Right renal pelvis (tissue), 4 donors: ENCODE results near the gene SLC30A4. TPM values are rescaled to one million over a fixed set of nuclear protein-coding genes. Genes with fewer than 3 reads are reported as not detected.

ENCODE experiments used
- DNase-seq, 4 donors: peaks; one replicate each; pipeline ENCODE4 v3.0.0-alpha.2; 2013; ENCODE audit warnings: low read depth in 4 of 4, low spot score in 3 of 4, missing footprints in 1 of 4
- polyA plus RNA-seq, 4 donors: library from polyadenylated mRNA; unstranded; fragments of 120-200 nt; gene quantifications; one replicate each; pipeline ENCODE4 v1.2.1, GENCODE V29; 2013; ENCODE audit not compliant: insufficient read length in 4 of 4

The SLC30A4 gene
- polyA plus RNA-seq, 4 donors = 7.0 to 9.0 (median 8.4) TPM

DNA sequence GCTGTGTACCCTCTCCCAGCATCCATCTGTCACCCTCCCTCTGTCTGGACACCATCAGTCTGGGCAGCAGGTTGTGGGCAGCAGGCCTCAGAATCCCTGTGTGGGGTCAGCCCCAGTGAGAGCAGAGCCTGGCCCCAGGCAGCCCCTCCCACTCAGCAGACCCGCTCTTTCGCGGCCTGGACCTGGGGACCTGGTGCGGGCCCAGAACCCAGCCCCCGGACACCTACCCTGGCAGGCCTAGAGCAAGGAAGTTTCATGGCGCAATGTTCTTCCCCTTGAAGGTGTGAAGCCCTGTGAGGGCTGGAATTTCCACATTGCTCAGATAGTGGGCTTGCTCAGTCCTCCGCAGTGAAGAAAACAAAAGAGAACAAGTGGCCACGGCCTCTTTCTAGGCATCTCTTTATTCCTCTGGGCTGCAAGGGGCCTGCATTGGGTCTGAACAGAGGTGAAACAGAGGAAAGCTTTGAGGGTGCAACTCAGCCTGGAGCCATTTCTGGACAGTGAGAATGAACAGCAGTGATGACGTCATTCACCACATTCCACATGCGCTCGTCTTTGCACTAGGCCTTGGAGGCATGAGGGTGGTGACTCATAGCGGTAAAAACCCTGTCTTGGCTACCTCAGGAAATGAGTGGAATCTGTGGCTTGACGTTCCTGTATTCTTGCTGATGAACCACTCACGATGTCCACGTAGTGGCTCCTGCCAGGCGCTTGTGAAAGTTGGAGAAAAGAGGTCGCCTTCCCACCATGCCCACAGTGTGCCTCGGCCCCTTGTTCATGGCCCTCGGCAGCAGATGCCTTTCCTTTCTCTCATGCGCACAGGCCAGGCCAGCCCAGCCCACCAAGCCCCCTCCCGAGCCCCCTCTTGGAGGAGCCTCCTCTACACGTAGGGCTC, 66.1 kb downstream of the SLC30A4 start:
- DNase-seq = no peak

DNA sequence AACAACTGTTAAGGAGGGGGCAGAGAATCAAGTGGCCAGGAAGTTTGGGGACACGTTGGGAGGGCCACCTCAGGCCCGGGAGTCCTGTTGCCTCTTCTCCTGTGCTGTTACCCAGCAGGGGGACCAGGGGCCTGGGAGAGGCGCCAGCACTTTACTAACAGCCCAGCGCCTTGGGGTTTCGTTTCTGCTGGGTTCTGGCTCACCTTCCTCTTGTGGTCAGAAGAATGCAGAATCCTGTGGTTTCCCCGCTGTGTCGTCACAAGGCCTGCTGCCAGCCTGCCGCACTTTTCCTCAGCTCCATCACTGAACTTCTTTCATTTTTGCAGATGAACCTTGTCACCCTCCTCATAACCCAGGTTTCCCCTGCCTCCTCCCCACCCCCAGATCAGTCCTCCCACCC, 67.7 kb downstream of the SLC30A4 start:
- DNase-seq = no peak

DNA sequence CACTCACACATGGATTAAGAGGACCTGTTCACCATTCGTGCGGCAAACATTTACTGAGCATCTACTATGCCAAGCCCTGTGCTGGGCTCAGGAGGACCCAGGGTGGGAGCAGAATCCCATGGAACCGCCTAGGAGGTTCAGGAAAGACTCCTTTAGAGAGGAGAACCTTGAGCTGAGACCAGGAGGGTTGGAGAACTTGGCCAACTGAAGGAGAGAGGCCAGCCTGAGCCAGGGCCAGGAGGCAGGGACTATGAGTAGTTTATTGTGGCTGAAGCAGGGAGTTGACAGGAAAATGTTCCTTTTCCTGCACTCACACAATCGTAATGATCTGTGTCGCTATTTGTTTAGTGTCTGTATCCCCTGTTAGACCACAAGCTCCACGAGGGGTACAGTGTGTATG, 71.3 kb downstream of the SLC30A4 start:
- no peak for DNase-seq

DNA sequence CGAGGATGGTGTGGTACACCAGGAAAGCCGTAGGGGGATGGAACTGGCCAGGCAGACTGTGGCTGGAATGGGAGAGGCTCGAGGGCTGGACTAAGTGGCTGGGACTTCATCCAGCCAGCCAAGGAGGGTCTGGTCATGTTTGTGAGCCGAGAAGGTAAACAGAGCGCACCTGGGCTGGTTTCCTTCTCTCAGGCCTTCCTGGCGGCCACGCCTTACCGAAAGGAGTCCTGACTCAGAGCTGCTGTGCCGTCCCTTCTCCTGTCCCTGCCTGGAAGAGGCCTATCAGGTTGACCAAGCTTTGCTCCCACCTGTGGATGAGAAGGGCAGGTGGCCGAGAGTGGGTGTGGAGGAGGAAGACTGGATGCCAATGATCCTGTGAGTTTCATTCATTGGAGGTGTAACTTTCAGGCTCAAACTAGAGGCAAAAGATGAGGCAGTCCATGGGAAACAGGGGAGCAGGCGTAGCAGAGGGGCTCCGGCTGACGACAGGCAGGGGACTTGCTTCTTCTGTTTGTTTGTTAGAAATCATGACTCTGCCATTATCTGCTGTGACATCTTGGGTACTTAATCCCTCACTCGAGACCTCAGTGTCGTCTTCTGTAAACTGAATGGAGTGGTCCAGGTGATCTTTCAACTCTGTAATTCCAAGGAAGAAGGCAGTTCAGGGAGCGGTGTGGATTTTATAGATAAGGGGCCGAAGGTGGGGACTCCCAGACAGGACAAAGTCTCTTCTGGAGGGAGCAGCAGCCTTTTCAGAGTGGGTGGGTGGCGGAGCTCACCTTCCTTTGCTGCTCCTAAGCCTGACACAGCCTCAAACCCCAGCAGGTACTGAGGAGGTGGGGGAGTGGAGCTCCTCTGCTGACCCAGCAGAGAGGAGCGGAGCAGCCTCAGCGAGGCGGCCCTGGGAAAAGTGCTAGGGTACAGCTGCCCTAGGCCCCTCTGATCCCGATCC, 72.4 kb downstream of the SLC30A4 start:
- DNase-seq = no peak

DNA sequence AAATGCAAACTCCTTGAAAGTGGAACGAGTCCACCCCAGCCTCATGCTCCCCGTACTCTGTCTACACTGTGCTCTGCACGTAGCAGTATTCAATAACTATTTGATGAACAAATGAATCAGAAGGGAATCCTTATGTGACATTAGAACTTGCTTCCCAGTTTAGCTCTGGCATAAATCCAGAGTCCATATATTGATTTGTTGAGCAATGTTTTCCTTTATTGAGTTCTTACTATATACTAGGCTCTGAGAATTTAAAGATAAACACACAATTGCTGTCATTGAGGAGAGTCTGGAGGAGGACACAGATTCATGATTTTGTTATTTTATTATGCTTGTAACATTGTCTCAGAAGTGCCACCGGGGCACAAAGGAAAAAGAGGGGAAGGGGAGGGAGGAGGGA, 73.2 kb downstream of the SLC30A4 start:
- DNase-seq = no peak

DNA sequence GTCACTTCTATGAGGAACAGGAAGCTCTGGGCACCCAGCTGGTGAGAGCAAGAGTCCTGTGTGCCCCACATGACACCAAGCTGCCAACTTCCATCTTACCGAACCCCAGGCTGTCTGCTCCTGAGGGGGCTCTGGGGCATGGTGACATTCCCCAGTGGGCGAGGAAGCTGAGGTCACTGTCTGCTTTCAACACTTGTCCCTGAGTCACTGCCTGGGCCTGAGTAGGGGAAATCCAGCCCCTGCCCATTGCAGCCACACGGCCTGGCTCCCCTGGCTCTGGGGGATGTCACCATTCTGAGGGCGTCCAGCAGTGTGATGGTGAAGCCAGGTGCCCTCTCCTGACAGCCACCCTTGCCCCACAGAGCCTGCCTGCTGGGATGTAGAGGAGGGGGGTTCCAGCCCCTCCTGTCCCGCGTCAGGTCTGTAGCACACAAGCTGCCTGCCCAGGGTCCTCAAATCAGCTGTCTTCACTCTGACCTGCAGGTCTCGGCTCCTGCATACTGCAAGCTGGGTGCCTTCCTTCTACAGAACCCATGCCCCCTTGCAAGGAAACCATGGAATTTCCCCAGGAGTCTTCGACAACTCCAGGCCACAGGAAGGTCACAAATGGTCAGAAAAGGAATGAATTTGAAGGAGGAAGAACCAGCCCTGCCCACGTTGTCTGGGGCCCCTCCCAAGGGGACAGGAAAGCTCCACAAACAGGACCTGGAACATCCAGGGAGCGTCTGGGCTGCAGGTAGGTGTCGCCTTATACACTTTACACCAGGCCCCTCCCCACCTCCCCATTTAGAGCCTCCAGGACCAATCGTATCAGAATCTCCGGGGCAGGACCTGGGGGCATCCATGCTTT, 74.3 kb downstream of the SLC30A4 start:
- no peak for DNase-seq

DNA sequence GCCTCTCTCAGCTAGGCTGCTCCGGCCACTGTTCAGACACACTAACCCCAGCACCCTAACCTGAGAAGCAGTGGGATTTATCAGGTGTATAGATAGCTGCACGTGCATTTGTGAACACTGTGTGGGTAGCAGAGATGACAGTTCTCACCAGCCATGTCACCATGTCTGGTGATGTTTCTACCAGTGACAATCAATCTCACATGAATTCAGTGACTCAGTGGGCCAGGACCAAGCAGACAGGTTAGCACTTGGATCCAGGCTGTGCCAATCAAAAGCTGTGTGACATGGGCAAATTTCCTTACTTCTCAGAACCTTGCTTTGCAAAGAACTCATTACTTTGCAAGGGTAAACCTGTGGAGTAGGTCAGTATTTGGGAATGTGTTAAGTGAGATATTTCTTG, 78.9 kb downstream of the SLC30A4 start:
- DNase-seq = no peak

DNA sequence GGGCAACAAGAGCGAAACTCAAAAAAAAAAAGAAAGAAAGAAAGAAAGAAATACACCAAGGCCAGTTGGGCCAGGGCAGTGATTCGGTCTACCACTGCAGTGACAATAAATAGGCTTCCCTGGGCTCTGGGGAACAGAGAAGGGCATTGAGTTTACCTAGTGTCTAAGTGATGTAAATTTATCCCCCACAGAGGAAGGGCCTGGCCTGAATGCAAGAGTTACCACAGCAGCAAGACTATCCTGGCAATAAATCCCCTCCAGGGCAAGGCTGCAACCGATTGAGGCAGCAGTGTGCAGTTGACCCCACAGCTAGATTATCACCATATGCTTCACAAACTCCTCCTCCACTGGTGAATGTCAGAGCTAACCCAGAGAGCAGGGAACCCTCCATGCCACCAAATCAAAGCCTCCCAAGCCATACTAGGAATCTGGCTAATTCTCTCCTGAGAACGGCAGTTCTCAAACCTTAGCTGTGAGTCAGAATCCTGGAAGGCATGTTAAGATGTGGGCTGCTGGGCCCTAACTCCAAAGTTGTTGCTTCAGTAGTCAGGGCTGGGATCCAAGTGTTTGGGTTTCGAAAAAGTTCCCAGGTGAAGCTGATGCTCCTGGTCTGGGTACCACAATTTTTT, 79.9 kb downstream of the SLC30A4 start:
- no peak for DNase-seq

DNA sequence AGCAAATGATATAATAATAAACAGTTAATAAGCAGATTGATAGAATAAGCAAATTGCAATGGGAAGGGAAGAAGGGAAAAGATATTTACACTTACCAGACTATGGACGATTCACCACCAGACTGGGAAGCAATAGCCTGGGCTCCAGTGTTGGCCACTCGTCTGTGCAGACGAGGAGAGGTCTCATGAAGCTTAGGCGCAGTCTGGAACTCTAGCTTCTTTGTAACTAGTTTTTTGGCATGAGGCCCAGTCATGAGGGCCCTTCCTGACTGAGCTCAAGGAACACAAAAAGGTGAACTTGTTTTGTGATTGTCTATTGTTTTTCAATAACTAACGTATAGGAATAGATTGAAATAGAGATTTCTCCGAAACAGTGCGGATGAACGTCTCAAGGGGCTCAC, 80.9 kb downstream of the SLC30A4 start:
- DNase-seq = no peak

DNA sequence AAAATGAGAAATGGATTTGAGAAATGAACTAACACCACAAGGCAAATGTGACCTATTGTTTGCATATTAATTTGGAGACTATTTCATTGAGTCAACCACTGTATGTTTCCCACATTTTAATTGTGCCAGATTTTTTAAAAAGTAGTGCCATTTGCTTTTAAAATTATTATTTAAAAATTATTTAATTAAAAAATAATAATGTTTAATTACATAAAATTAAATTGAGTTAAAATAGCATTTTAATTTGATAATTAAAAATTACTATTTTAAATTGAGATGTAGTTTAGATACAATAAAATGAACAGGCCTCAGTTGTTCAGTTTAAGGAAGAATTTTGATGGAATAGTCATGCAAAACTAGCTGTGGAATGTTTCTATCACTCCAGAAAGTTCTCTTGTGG, 81.5 kb downstream of the SLC30A4 start:
- no peak for DNase-seq

DNA sequence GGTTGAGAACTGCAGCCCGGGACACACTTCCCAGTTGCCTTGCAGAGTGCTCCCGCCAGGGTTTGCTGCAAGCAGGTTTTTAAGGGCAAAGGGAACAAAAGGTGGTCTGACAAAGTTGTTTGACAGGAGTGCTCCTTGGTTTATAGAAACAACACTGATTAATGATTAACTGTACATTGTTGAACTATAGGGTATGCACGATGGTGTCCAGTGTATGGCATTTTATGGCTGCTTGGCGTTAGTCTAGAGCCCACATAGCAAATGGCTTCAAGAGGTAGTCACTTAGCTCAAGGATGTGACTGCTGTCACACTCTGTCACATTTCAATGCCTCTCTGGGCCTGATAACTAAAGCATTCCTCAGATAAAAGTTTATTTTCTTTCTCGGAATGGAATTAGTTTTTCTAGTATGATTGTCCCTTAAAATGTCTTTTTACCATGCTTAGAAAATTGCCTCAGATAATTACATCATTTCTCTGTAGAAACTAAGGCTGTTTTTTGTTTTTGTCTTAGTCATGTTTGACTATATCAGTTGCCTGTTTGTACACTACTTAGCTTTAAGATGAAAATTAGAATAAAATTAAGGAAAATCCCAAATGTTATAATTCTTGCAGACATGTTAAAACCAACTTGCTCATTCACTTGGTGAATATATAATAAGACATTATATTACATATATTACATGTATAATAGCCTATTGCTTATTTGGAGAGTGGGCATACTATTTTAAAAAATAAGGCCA, 82.9 kb downstream of the SLC30A4 start:
- no peak for DNase-seq

DNA sequence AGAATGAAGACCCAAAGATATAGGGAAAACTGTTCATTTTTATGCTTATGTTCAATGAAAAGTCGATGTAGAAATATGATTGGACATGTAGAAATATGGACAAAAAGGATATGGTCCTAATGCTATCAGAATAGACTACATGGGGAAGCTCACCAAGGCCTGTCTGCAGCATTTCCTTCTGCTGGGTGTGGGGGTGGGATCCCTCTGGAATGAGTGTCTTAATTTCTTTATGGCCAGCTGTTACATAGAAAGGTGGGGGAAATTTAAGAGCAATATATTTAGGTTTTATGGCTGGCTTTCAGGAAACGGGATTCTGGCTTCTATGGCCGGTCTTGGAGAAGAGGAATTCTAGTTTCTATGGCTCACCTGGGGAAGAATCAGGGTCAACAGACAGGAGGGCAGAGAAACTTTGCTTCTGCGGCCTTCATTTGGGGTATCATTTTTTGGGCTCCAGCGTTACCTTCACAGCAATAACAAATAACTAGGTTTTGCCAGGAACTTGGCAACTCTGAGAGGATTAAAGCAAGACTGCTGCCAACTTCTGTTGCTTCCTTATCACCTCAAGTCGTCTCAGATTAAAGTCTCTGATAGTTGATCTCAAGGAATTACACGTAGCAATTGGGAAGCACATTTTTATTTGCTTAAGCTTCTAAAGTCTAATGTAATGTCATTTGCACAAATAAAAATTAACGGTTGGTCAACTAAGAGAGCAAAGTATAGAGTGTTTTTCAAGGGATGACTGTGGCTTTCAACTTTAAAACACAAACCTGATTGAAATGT, 87.2 kb downstream of the SLC30A4 start:
- no peak for DNase-seq

DNA sequence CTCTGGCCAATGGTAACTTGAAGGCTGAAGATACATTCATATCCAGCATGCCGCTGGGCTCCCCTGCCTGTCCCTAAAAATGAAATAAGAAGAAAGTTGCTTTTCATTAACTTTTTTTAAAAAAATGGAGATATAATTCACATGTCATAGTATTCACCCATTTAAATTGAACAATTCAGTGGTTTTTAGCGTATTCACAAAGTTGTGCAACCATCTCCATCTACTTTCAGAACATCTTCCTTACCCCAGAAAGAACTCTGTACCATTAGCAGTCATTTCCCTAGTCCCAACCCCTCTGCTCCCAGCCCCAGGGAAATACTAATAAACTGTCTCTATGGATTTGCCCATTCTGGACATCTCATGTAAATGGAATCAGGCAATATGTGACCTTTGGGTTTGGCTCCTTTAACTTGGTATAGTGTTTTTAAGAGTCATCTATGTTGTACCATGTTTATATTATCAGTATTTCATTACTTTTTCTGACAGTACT, 88.4 kb downstream of the SLC30A4 start:
- no peak for DNase-seq

DNA sequence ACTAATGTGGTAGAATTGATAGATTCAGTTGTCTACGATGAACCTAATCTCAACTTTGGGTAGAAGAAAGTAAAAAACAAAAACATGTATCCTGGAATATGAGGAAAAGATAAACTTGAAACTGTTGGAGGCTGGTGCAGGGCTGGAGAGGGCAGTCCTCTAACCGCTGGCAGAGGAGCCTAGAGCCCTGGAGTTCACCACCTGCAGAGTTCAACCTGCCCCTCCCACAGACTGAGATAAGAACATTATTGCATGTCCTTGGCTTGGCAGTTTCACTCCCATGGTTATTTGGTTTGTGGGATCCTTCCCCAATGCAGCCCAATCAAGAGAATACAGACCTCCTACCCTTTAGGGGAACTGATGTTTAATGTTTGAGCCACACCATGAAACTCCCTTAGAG, 91.0 kb downstream of the SLC30A4 start:
- DNase-seq = no peak

DNA sequence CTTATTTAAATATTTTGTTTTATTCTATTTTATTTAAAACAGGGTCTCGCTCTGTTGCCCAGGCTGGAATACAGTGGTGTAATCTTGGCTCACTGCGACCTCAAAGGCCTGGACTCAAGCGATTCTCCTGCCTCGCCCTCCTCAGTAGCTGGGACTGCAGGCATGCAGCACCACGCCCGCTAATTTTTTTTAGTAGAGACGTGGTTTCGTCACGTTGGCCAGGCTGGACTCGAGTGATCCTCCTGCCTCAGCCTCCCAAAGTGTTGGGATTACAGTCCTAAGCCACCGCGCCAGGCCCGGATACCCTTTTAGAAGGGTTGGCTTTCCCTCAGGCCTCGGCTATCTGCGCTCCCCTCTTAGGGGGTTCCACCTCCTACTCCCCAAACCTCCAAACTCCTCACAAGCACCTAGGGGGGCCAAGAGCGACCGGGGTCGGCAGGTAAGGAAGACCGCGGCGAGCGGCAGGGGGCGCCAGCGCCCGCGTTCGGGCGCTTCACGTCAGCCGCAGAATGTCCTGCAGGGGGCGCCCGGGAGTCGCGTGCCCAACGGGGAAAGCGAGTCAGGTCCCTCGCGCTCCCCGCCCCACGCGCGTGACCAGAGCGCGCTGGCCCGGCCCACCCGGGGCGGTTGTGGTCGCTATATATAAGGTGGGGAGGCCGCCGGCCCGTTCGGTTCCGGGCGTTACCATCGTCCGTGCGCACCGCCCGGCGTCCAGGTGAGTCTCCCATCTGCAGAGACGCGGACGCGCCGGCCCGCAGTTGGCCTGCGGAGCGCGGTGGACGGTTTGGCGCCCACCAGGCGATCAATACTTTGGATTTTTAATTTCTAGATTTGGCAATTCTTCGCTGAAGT, 92.4 kb downstream of the SLC30A4 start:
- DNase-seq = peak in 2 of 4 donors; percentile 41 to 49
